OCI-LY1 (cell line): ENCODE measurements around the gene HYKK.

Source experiments
- EZH2 ChIP-seq: fragments of 200-600 bp; sonication (generic), shearing (Covaris generic); IDR thresholded peaks from 2 replicates; pipeline ENCODE4 v1.8.0; 2017; ENCODE audit warnings: borderline replicate concordance, mixed run types, mild to moderate bottlenecking, antibody characterized with exemption, low read length, moderate library complexity, mixed read lengths
- TF ChIP-seq, protein P1 (sequence below): fragments of 200-600 bp; sonication (generic), shearing (Covaris generic); IDR thresholded peaks from 2 replicates; pipeline ENCODE4 v1.5.1; 2017; ENCODE audit warnings: mild to moderate bottlenecking, antibody characterized with exemption, low read length, moderate library complexity, mixed read lengths

DNA sequence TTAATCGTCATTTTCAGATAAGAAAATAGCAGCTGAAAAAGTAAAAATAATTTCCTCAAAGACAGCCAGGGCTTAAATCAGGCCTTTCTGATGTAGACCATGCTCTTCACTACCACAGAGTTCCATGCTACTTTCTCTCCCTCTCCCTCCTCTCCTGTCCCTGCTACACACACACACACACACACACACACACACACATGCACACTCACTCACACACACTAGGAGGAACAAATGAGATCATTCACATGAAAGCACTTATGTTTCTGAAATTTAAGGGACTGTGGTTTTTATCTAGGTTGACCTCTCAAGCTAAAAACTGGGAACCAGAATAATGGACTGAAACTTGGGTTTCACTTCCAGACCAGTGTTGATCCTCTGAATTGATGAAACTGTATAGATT, 28.8 kb downstream of the HYKK start:
- TF ChIP-seq, protein P1, sequence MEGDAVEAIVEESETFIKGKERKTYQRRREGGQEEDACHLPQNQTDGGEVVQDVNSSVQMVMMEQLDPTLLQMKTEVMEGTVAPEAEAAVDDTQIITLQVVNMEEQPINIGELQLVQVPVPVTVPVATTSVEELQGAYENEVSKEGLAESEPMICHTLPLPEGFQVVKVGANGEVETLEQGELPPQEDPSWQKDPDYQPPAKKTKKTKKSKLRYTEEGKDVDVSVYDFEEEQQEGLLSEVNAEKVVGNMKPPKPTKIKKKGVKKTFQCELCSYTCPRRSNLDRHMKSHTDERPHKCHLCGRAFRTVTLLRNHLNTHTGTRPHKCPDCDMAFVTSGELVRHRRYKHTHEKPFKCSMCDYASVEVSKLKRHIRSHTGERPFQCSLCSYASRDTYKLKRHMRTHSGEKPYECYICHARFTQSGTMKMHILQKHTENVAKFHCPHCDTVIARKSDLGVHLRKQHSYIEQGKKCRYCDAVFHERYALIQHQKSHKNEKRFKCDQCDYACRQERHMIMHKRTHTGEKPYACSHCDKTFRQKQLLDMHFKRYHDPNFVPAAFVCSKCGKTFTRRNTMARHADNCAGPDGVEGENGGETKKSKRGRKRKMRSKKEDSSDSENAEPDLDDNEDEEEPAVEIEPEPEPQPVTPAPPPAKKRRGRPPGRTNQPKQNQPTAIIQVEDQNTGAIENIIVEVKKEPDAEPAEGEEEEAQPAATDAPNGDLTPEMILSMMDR, result no peak
- no peak for TF ChIP-seq EZH2
